CD1c-positive myeloid dendritic cell (primary cell): ENCODE results near the gene LRRC75B.
"Not testable (repeated sequence)": the region's sequence is repeated elsewhere in the genome, so short reads cannot be mapped to it uniquely, and the experiment has no call there.

ENCODE experiments used
- DNase-seq: peaks from one replicate; pipeline ENCODE4 v3.0.0-alpha.2; 2016; ENCODE audit errors: extremely low spot score

LRRC75B gene

GRCh38 chr22:24592851-24593558 lies at the start of gene LRRC75B:
TSS of gene LRRC75B (minus strand) at chr22:24593073. CDS start at chr22:24593039, 34 bp downstream.
- DNase-seq = peak; percentile 67

- not testable (repeated sequence) for DNase-seq
These were observed 49.4 kb upstream of the LRRC75B start for GRCh38 chr22:24642307-24642706.

GRCh38 chr22:24636513-24636912 lies 43.6 kb upstream of the LRRC75B start:
- not testable (repeated sequence) for DNase-seq

GRCh38 chr22:24634776-24635389 lies 42.0 kb upstream of the LRRC75B start:
- not testable (repeated sequence) for DNase-seq

- DNase-seq = not testable (repeated sequence)
These were observed 40.6 kb upstream of the LRRC75B start for GRCh38 chr22:24633231-24634023.

- not testable (repeated sequence) for DNase-seq
These were observed 39.8 kb upstream of the LRRC75B start for GRCh38 chr22:24632642-24633041.

GRCh38 chr22:24631430-24632122 lies 38.7 kb upstream of the LRRC75B start:
- not testable (repeated sequence) for DNase-seq

- not testable (repeated sequence) for DNase-seq
These were observed 38.0 kb upstream of the LRRC75B start for GRCh38 chr22:24630812-24631427.

GRCh38 chr22:24629069-24629468 lies 36.2 kb upstream of the LRRC75B start:
- DNase-seq = not testable (repeated sequence)

GRCh38 chr22:24627911-24628310 lies 35.0 kb upstream of the LRRC75B start:
- not testable (repeated sequence) for DNase-seq

GRCh38 chr22:24622596-24622995 lies 29.7 kb upstream of the LRRC75B start:
- DNase-seq = not testable (repeated sequence)

- DNase-seq = not testable (repeated sequence)
These were observed 28.4 kb upstream of the LRRC75B start for GRCh38 chr22:24621244-24621643.

GRCh38 chr22:24614794-24615193 lies 21.9 kb upstream of the LRRC75B start:
- not testable (repeated sequence) for DNase-seq

- not testable (repeated sequence) for DNase-seq
These were observed 17.0 kb upstream of the LRRC75B start for GRCh38 chr22:24609888-24610287.

GRCh38 chr22:24608327-24608726 lies 15.5 kb upstream of the LRRC75B start:
- DNase-seq = not testable (repeated sequence)

GRCh38 chr22:24607429-24607983 lies 14.6 kb upstream of the LRRC75B start:
- peak; percentile 83 for DNase-seq

- DNase-seq = not testable (repeated sequence)
These were observed 13.5 kb upstream of the LRRC75B start for GRCh38 chr22:24606340-24606739.

GRCh38 chr22:24603770-24604629 lies 11.1 kb upstream of the LRRC75B start:
- not testable (repeated sequence) for DNase-seq

GRCh38 chr22:24602847-24603769 lies 10.2 kb upstream of the LRRC75B start, which contains the start of gene GGT1:
TSS of gene GGT1 (plus strand) at chr22:24603193. CDS start at chr22:24611082, 7,889 bp downstream.
- DNase-seq = not testable (repeated sequence)
